GM23248 (cell line): ENCODE data around the gene CEP112. TPM values are rescaled to one million over a fixed set of nuclear protein-coding genes. Genes with fewer than 3 reads are reported as not detected.

Experiments used
- DNase-seq: peaks from one replicate; pipeline ENCODE4 v3.0.0-alpha.2; 2015
- H2AFZ ChIP-seq: fragments of 200-600 bp; sonication (generic); 2 replicates; pipeline ENCODE4 v1.6.1; 2016; ENCODE audit warnings: antibody characterized with exemption
- H3F3A ChIP-seq: fragments of 200-600 bp; sonication (generic); 2 replicates; pipeline ENCODE4 v1.6.1; 2016; ENCODE audit warnings: mild to moderate bottlenecking, antibody characterized with exemption, mixed run types; ENCODE audit not compliant: insufficient read depth
- H3K27ac ChIP-seq: fragments of 200-600 bp; sonication (generic); 2 replicates; pipeline ENCODE4 v1.5.1; 2016; ENCODE audit warnings: mild to moderate bottlenecking
- H3K27me3 ChIP-seq: fragments of 200-600 bp; sonication (generic); replicated peaks from 2 replicates; pipeline ENCODE4 v1.6.1; 2016; ENCODE audit warnings: mild to moderate bottlenecking; ENCODE audit not compliant: insufficient read depth
- H3K36me3 ChIP-seq: fragments of 200-600 bp; sonication (generic); 2 replicates; pipeline ENCODE4 v1.6.1; 2016; ENCODE audit warnings: low read depth, mild to moderate bottlenecking
- H3K4me1 ChIP-seq: fragments of 200-600 bp; sonication (generic); 2 replicates; pipeline ENCODE4 v1.6.1; 2016; ENCODE audit warnings: mild to moderate bottlenecking; ENCODE audit not compliant: insufficient read depth
- H3K4me2 ChIP-seq: fragments of 200-600 bp; sonication (generic); one replicate; pipeline ENCODE4 v1.6.1; 2016; ENCODE audit warnings: mild to moderate bottlenecking; ENCODE audit not compliant: unreplicated experiment
- H3K4me3 ChIP-seq: fragments of 200-600 bp; sonication (generic); 2 replicates; pipeline ENCODE4 v1.5.1; 2016; ENCODE audit warnings: mild to moderate bottlenecking
- H3K79me2 ChIP-seq: fragments of 200-600 bp; sonication (generic); 2 replicates; pipeline ENCODE4 v1.6.1; 2016; ENCODE audit warnings: mild to moderate bottlenecking; ENCODE audit not compliant: insufficient read depth
- H3K9ac ChIP-seq: fragments of 200-600 bp; sonication (generic); 2 replicates; pipeline ENCODE4 v1.6.1; 2016; ENCODE audit warnings: mild to moderate bottlenecking
- H3K9me2 ChIP-seq: fragments of 200-600 bp; sonication (generic); 2 replicates; pipeline ENCODE4 v1.6.1; 2016; ENCODE audit warnings: mixed run types, mild to moderate bottlenecking, moderate library complexity; ENCODE audit not compliant: insufficient read depth
- H3K9me3 ChIP-seq: fragments of 200-600 bp; sonication (generic); one replicate; pipeline ENCODE4 v1.6.1; 2017; ENCODE audit warnings: low read depth
- H4K20me1 ChIP-seq: fragments of 200-600 bp; sonication (generic); 2 replicates; pipeline ENCODE4 v1.6.0; 2016; ENCODE audit not compliant: insufficient read depth
- EZH2 ChIP-seq: fragments of 200-600 bp; sonication (generic); IDR thresholded peaks from 2 replicates; pipeline ENCODE4 v1.6.1; 2018; ENCODE audit warnings: antibody characterized with exemption, mild to moderate bottlenecking; ENCODE audit not compliant: insufficient read depth, poor library complexity, severe bottlenecking
- EZH2phosphoT487 ChIP-seq: fragments of 200-600 bp; sonication (generic); IDR thresholded peaks from 2 replicates; pipeline ENCODE4 v1.6.1; 2018; ENCODE audit warnings: antibody characterized with exemption, moderate library complexity, mild to moderate bottlenecking, low read depth; ENCODE audit not compliant: insufficient read depth
- WGBS, 2 experiments: methylation state at CpG; one replicate each; pipeline ENCODE4 v1.1.6; 2015 to 2017; ENCODE audit warnings: low lambda C conversion rate in 2 of 2, low coverage in 1 of 2; ENCODE audit errors: missing lambda C conversion rate in 2 of 2; 5-methylcytosine and 5-hydroxymethylcytosine counted together
- in situ Hi-C: fragments of 300-500 bp; cut with MboI; formaldehyde crosslinking; loops from 2 replicates; pipeline ENCODE4 v1.15.0; 2020
- polyA plus RNA-seq: library from polyadenylated mRNA; unstranded; fragments of >200 nt; fragmentation: Nextera tagmentation; extraction: Ambion mirVana; gene quantifications from 2 replicates; pipeline ENCODE4 v1.2.1, GENCODE V29; 2016
- total RNA-seq: library from RNA; depleted of rRNA; stranded (reverse); fragments of >200 nt; shearing (Covaris generic); gene quantifications from 2 replicates; pipeline ENCODE4 v1.2.3, GENCODE V29; 2014

The CEP112 gene
- total and polyA plus RNA-seq, 2 experiments from 2014 or later: 8.1 to 14.8 TPM

- WGBS, 2 experiments: 79 to 83% methylated on average over 1 of the region's 1 CpG
- H3K4me1 ChIP-seq: peaks cover 21% of the 10 kb centered on the region
- no peak overlapping the region for H3K4me2 ChIP-seq
- no peaks in the 10 kb centered on the region for H3K9me2 ChIP-seq
- no peak for DNase-seq
- H3K27me3 ChIP-seq: no peaks in the 10 kb centered on the region
- H3K4me3 ChIP-seq: no peak overlapping the region
- no peak overlapping the region for H3K9ac ChIP-seq
- H3K9me3 ChIP-seq: no peaks in the 10 kb centered on the region
- no peak overlapping the region for H2AFZ ChIP-seq
- no peaks in the 10 kb centered on the region for H3K36me3 ChIP-seq
- no peaks in the 10 kb centered on the region for H3K79me2 ChIP-seq
- H4K20me1 ChIP-seq: no peaks in the 10 kb centered on the region
- TF ChIP-seq EZH2phosphoT487: no peak
- TF ChIP-seq EZH2: no peak
- in situ Hi-C loops: loop anchor here (25.0 kb wide), 1 partner anchor 493 kb away; no protein-coding TSS in a partner anchor
- no peak overlapping the region for H3K27ac ChIP-seq
- H3F3A ChIP-seq: peaks cover 20% of the 10 kb centered on the region
Observed at GRCh38 chr17:65780111-65780510, 411.8 kb downstream of the CEP112 start.

GRCh38 chr17:65776890-65777289 lies 415.0 kb downstream of the CEP112 start:
- H3K9me2 ChIP-seq: no peaks in the 10 kb centered on the region
- no peak overlapping the region for H3K4me3 ChIP-seq
- H3K27ac ChIP-seq: no peak overlapping the region
- no peaks in the 10 kb centered on the region for H3K9me3 ChIP-seq
- no peaks in the 10 kb centered on the region for H3K79me2 ChIP-seq
- TF ChIP-seq EZH2 (no peak), EZH2phosphoT487 (no peak)
- no peak for DNase-seq
- H4K20me1 ChIP-seq: no peaks in the 10 kb centered on the region
- H3F3A ChIP-seq: no peaks in the 10 kb centered on the region
- H3K27me3 ChIP-seq: no peaks in the 10 kb centered on the region
- WGBS, 2 experiments: 53 to 63% methylated on average over 3 of the region's 3 CpGs
- in situ Hi-C loops: loop anchor here (25.0 kb wide), 1 partner anchor 490 kb away; no protein-coding TSS in a partner anchor
- no peaks in the 10 kb centered on the region for H3K36me3 ChIP-seq
- no peak overlapping the region for H3K9ac ChIP-seq
- no peaks in the 10 kb centered on the region for H3K4me1 ChIP-seq
- no peak overlapping the region for H2AFZ ChIP-seq
- H3K4me2 ChIP-seq: no peak overlapping the region

- no peak overlapping the region for H3K27ac ChIP-seq
- no peaks in the 10 kb centered on the region for H3K36me3 ChIP-seq
- H3K9me3 ChIP-seq: no peaks in the 10 kb centered on the region
- DNase-seq: no peak
- H3K79me2 ChIP-seq: no peaks in the 10 kb centered on the region
- H3K9ac ChIP-seq: no peak overlapping the region
- H2AFZ ChIP-seq: no peak overlapping the region
- no peaks in the 10 kb centered on the region for H4K20me1 ChIP-seq
- H3K4me1 ChIP-seq: no peaks in the 10 kb centered on the region
- no peaks in the 10 kb centered on the region for H3K27me3 ChIP-seq
- WGBS, 2 experiments: 94 to 98% methylated on average over 6 of the region's 6 CpGs
- H3F3A ChIP-seq: no peaks in the 10 kb centered on the region
- in situ Hi-C loops: loop anchor here (25.0 kb wide), 1 partner anchor 487 kb away; no protein-coding TSS in a partner anchor
- H3K4me3 ChIP-seq: no peak overlapping the region
- no peak for TF ChIP-seq EZH2
- TF ChIP-seq EZH2phosphoT487: no peak
- no peak overlapping the region for H3K4me2 ChIP-seq
- H3K9me2 ChIP-seq: no peaks in the 10 kb centered on the region
Observed at GRCh38 chr17:65774787-65775186, 417.1 kb downstream of the CEP112 start.

- no peaks in the 10 kb centered on the region for H3F3A ChIP-seq
- DNase-seq: no peak
- no peaks in the 10 kb centered on the region for H3K79me2 ChIP-seq
- no peak overlapping the region for H3K4me3 ChIP-seq
- H2AFZ ChIP-seq: no peak overlapping the region
- H3K9ac ChIP-seq: no peak overlapping the region
- TF ChIP-seq EZH2 (no peak), EZH2phosphoT487 (no peak)
- WGBS, 2 experiments: 71 to 76% methylated on average over 6 of the region's 6 CpGs
- no peaks in the 10 kb centered on the region for H3K4me1 ChIP-seq
- in situ Hi-C loops: no loop called here
- H3K36me3 ChIP-seq: no peaks in the 10 kb centered on the region
- H3K27me3 ChIP-seq: no peaks in the 10 kb centered on the region
- H3K27ac ChIP-seq: no peak overlapping the region
- H3K9me2 ChIP-seq: no peaks in the 10 kb centered on the region
- no peaks in the 10 kb centered on the region for H4K20me1 ChIP-seq
- H3K9me3 ChIP-seq: no peaks in the 10 kb centered on the region
- no peak overlapping the region for H3K4me2 ChIP-seq
Observed at GRCh38 chr17:65772989-65773388, 418.9 kb downstream of the CEP112 start.

- Histone ChIP-seq H3K36me3 (no peaks in the 10 kb centered on the region), H3F3A (no peaks in the 10 kb centered on the region), H4K20me1 (no peaks in the 10 kb centered on the region), H3K79me2 (no peaks in the 10 kb centered on the region), H3K4me1 (no peaks in the 10 kb centered on the region), H3K27me3 (no peaks in the 10 kb centered on the region), H3K27ac (no peak overlapping the region), H3K4me2 (no peak overlapping the region), H3K9ac (no peak overlapping the region), H3K9me3 (no peaks in the 10 kb centered on the region), H2AFZ (no peak overlapping the region), H3K9me2 (no peaks in the 10 kb centered on the region), H3K4me3 (no peak overlapping the region)
- in situ Hi-C loops: no loop called here
- DNase-seq: no peak
- TF ChIP-seq EZH2phosphoT487: no peak
- TF ChIP-seq EZH2: no peak
Observed at GRCh38 chr17:65771704-65772103, 420.2 kb downstream of the CEP112 start.
